HL-60 (cell line): Measurements from ENCODE around the gene KRTAP3-3.

Source experiments
- DNase-seq, 2 experiments: peaks; one replicate each; pipeline ENCODE4 v3.0.0-alpha.2; 2010 to 2020; ENCODE audit warnings: low read depth in 1 of 2, low spot score in 1 of 2
- H3K27ac ChIP-seq: fragments of 250-450 bp; sonication (Bioruptor Pico); replicated peaks from 2 replicates; pipeline ENCODE4 v1.5.1; 2020; ENCODE audit warnings: mild to moderate bottlenecking, moderate library complexity
- H3K27me3 ChIP-seq: fragments of 250-450 bp; sonication (Bioruptor Pico); 2 replicates; pipeline ENCODE4 v1.5.1; 2021; ENCODE audit warnings: mild to moderate bottlenecking, moderate library complexity; ENCODE audit not compliant: insufficient read depth, poor library complexity, severe bottlenecking
- H3K4me3 ChIP-seq: replicated peaks from 2 replicates; pipeline ENCODE4 v1.5.1; 2011; ENCODE audit warnings: mild to moderate bottlenecking, control low read depth, low read length; ENCODE audit not compliant: insufficient read depth
- CTCF ChIP-seq: IDR thresholded peaks from one replicate; pipeline ENCODE4 v1.5.1; 2011; ENCODE audit warnings: low read length, control low read depth, inconsistent platforms; ENCODE audit not compliant: insufficient read depth
- GABPA ChIP-seq: IDR thresholded peaks from 2 replicates; pipeline ENCODE4 v1.6.1; 2012; ENCODE audit warnings: low read depth
- POLR2AphosphoS5 ChIP-seq: IDR thresholded peaks from 2 replicates; pipeline ENCODE4 v1.6.1; 2012; ENCODE audit warnings: low read depth
- SPI1 ChIP-seq: IDR thresholded peaks from 2 replicates; pipeline ENCODE4 v1.6.1; 2012; ENCODE audit warnings: low read depth, mild to moderate bottlenecking, borderline replicate concordance
- TF ChIP-seq, protein P1 (sequence below): IDR thresholded peaks from 2 replicates; pipeline ENCODE4 v1.6.1; 2012; ENCODE audit warnings: low read depth; ENCODE audit not compliant: insufficient replicate concordance

Gene KRTAP3-3

DNA sequence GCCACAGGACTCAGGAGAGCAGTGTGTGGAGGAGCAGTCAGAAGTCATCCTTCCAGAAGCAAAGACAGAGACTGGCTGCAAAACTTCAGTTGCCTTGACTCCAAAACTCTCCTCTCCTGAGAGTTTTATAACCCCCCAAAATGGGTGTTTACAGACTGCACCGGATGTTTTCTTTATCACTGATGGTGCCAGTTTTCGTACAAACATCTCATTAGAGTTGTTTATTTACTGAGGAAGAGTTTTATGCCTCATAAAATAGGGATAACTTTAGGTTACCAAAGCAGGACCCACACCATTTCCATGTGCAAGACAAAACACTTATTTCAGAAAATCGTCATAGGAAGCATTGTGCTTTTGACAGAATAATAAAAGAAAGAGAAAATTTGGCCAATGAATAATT is 9.7 kb downstream of the KRTAP3-3 start, which contains the start of gene KRT40:
KRT40 (minus strand) TSS at position 101 of the 400 bp plus-strand sequence; CDS start at position 48, 53 bp downstream.
- Histone ChIP-seq H3K27ac (no peak within 1 kb of the TSS), H3K27me3 (peaks cover 4% of the 10 kb centered on the region), H3K4me3 (no peak within 1 kb of the TSS)
- no peak for TF ChIP-seq POLR2AphosphoS5
- TF ChIP-seq, protein P1, sequence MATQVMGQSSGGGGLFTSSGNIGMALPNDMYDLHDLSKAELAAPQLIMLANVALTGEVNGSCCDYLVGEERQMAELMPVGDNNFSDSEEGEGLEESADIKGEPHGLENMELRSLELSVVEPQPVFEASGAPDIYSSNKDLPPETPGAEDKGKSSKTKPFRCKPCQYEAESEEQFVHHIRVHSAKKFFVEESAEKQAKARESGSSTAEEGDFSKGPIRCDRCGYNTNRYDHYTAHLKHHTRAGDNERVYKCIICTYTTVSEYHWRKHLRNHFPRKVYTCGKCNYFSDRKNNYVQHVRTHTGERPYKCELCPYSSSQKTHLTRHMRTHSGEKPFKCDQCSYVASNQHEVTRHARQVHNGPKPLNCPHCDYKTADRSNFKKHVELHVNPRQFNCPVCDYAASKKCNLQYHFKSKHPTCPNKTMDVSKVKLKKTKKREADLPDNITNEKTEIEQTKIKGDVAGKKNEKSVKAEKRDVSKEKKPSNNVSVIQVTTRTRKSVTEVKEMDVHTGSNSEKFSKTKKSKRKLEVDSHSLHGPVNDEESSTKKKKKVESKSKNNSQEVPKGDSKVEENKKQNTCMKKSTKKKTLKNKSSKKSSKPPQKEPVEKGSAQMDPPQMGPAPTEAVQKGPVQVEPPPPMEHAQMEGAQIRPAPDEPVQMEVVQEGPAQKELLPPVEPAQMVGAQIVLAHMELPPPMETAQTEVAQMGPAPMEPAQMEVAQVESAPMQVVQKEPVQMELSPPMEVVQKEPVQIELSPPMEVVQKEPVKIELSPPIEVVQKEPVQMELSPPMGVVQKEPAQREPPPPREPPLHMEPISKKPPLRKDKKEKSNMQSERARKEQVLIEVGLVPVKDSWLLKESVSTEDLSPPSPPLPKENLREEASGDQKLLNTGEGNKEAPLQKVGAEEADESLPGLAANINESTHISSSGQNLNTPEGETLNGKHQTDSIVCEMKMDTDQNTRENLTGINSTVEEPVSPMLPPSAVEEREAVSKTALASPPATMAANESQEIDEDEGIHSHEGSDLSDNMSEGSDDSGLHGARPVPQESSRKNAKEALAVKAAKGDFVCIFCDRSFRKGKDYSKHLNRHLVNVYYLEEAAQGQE: no peak
- DNase-seq: no peak

DNA sequence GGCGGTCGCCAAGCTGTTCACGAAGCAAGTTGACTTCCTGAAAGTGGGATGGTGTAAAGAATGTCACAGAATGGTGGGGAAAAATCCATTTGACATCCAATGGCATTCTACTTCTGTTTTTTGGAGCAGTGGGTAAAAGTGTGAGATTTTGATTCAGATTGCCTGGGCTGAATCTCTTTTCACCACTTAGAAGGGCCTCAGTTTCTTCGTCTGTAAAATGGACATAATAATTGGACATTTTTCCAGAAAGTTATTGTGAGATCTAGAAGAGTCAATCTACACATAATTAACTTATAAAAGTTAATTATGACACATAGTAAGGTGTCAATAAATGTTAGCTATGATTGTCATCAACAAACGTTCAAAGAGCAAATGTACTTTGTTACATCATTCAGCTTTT is 12.8 kb downstream of the KRTAP3-3 start:
- H3K27ac ChIP-seq: no peak overlapping the region
- TF ChIP-seq CTCF (no peak), SPI1 (no peak), POLR2AphosphoS5 (no peak), GABPA (no peak)
- TF ChIP-seq, protein P1: no peak
- no peak overlapping the region for H3K4me3 ChIP-seq
- peaks cover 4% of the 10 kb centered on the region for H3K27me3 ChIP-seq
- DNase-seq: no peak

DNA sequence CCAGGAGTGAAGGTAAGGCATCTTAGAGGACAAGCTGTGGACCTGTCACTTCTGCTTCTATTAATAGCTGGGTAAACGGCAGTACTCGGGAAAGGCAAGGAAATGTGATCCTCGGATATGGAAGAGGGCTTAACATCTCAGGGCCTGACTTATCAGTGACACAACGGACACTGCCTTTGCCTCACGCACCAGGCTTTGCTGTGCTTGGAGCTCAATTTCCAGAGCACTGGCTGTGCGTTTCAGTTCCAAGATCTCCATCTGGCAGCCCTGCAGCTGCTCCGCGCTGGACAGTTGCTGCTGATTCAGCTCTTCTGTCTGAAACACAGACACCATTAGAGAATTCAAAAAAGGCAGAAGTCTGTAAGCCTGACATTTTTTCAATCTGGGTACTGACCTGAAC is 13.4 kb downstream of the KRTAP3-3 start:
- Histone ChIP-seq H3K27me3 (peaks cover 4% of the 10 kb centered on the region), H3K27ac (no peak overlapping the region), H3K4me3 (no peak overlapping the region)
- no peak for DNase-seq
- TF ChIP-seq GABPA: no peak
- no peak for TF ChIP-seq SPI1
- no peak for TF ChIP-seq POLR2AphosphoS5
- no peak for TF ChIP-seq CTCF
- TF ChIP-seq, protein P1: no peak
